H9 (cell line): Measurements from ENCODE around the gene CCNL1. TPM values are rescaled to one million over a fixed set of nuclear protein-coding genes. Genes with fewer than 3 reads are reported as not detected.

Source experiments
- DNase-seq: peaks from one replicate; pipeline ENCODE4 v3.0.0-alpha.2; 2017
- H2AFZ ChIP-seq: one replicate; pipeline ENCODE4 v1.6.1; 2013; ENCODE audit warnings: mild to moderate bottlenecking, low read length, control low read depth, moderate library complexity
- H2AK5ac ChIP-seq: 2 replicates; pipeline ENCODE4 v1.6.1; 2013; ENCODE audit warnings: low read length, control low read depth, mixed read lengths; ENCODE audit not compliant: insufficient read length
- H2BK120ac ChIP-seq: one replicate; pipeline ENCODE4 v1.6.1; 2013; ENCODE audit warnings: low read depth, mild to moderate bottlenecking, low read length, control low read depth, inconsistent platforms; ENCODE audit not compliant: poor library complexity, severe bottlenecking
- H2BK12ac ChIP-seq: 2 replicates; pipeline ENCODE4 v1.6.1; 2013; ENCODE audit warnings: low read length, control low read depth, mixed read lengths, low read depth; ENCODE audit not compliant: insufficient read length
- H2BK15ac ChIP-seq: 2 replicates; pipeline ENCODE4 v1.6.1; 2013; ENCODE audit warnings: low read depth, low read length, control low read depth
- H2BK20ac ChIP-seq: one replicate; pipeline ENCODE4 v1.6.1; 2013; ENCODE audit warnings: low read depth, mild to moderate bottlenecking, low read length, control low read depth, inconsistent platforms; ENCODE audit not compliant: poor library complexity, severe bottlenecking
- H2BK5ac ChIP-seq: 2 replicates; pipeline ENCODE4 v1.6.1; 2013; ENCODE audit warnings: low read length, control low read depth, mixed read lengths; ENCODE audit not compliant: insufficient read length
- H3K14ac ChIP-seq: 2 replicates; pipeline ENCODE4 v1.6.1; 2013; ENCODE audit warnings: low read length, control low read depth; ENCODE audit not compliant: insufficient read depth
- H3K18ac ChIP-seq: 2 replicates; pipeline ENCODE4 v1.6.1; 2013; ENCODE audit warnings: low read depth, mild to moderate bottlenecking, mixed read lengths, low read length, control low read depth; ENCODE audit not compliant: insufficient read length
- H3K23ac ChIP-seq: 2 replicates; pipeline ENCODE4 v1.6.1; 2013; ENCODE audit warnings: low read length, control low read depth, mixed read lengths, low read depth; ENCODE audit not compliant: insufficient read length
- H3K23me2 ChIP-seq: 2 replicates; pipeline ENCODE4 v1.6.1; 2013; ENCODE audit warnings: low read depth, mild to moderate bottlenecking, mixed read lengths, low read length, control low read depth; ENCODE audit not compliant: insufficient read length, poor library complexity, severe bottlenecking
- H3K27ac ChIP-seq: 2 replicates; pipeline ENCODE4 v1.5.1; 2013; ENCODE audit warnings: low read length, control low read depth, mixed read lengths, low read depth; ENCODE audit not compliant: insufficient read length
- H3K27me3 ChIP-seq: 2 replicates; pipeline ENCODE4 v1.6.1; 2013; ENCODE audit warnings: low read length, control low read depth, inconsistent platforms; ENCODE audit not compliant: insufficient read depth
- H3K4ac ChIP-seq: 2 replicates; pipeline ENCODE4 v1.6.1; 2013; ENCODE audit warnings: low read depth, mild to moderate bottlenecking, control low read depth, inconsistent platforms, low read length, moderate library complexity
- H3K4me1 ChIP-seq: 2 replicates; pipeline ENCODE4 v1.6.1; 2013; ENCODE audit warnings: low read length, control low read depth, inconsistent platforms; ENCODE audit not compliant: insufficient read depth
- H3K4me2 ChIP-seq: 2 replicates; pipeline ENCODE4 v1.6.1; 2013; ENCODE audit warnings: low read length, control low read depth, mixed read lengths; ENCODE audit not compliant: insufficient read length, insufficient read depth
- H3K56ac ChIP-seq: 2 replicates; pipeline ENCODE4 v1.6.1; 2013; ENCODE audit warnings: low read depth, mild to moderate bottlenecking, mixed read lengths, low read length, control low read depth; ENCODE audit not compliant: insufficient read length
- H3K79me1 ChIP-seq: 2 replicates; pipeline ENCODE4 v1.6.1; 2013; ENCODE audit warnings: low read depth, mild to moderate bottlenecking, moderate library complexity, low read length, control low read depth, inconsistent platforms; ENCODE audit not compliant: insufficient read depth, poor library complexity, severe bottlenecking
- H3K79me2 ChIP-seq: 2 replicates; pipeline ENCODE4 v1.6.1; 2013; ENCODE audit warnings: low read length, control low read depth, inconsistent platforms; ENCODE audit not compliant: insufficient read depth
- H3K9ac ChIP-seq: 2 replicates; pipeline ENCODE4 v1.6.1; 2013; ENCODE audit warnings: low read length, control low read depth, mixed read lengths; ENCODE audit not compliant: insufficient read length; ENCODE audit errors: extremely low read depth
- H3K9me3 ChIP-seq: one replicate; pipeline ENCODE4 v1.6.1; 2013; ENCODE audit warnings: low read depth, low read length, inconsistent platforms; ENCODE audit not compliant: control insufficient read depth
- H3T11ph ChIP-seq: one replicate; pipeline ENCODE4 v1.6.1; 2013; ENCODE audit warnings: mild to moderate bottlenecking, low read length, control low read depth, inconsistent platforms
- H4K20me1 ChIP-seq: one replicate; pipeline ENCODE4 v1.6.1; 2013; ENCODE audit not compliant: control insufficient read depth, insufficient read length, insufficient read depth
- H4K5ac ChIP-seq: 2 replicates; pipeline ENCODE4 v1.6.1; 2013; ENCODE audit warnings: low read depth, mild to moderate bottlenecking, mixed read lengths, low read length, control low read depth; ENCODE audit not compliant: insufficient read length
- H4K8ac ChIP-seq: replicated peaks from 2 replicates; pipeline ENCODE4 v1.6.1; 2013; ENCODE audit warnings: low read length, control low read depth, mixed read lengths, low read depth; ENCODE audit not compliant: insufficient read length
- H4K91ac ChIP-seq: 2 replicates; pipeline ENCODE4 v1.6.1; 2013; ENCODE audit warnings: low read depth, mild to moderate bottlenecking, moderate library complexity, mixed read lengths, low read length, control low read depth; ENCODE audit not compliant: insufficient read length
- H3K27ac Mint-ChIP-seq, 3 experiments: 2 replicates in 2 of 3; 3 replicates in 1 of 3; pipeline ENCODE4 v1.8.0; 2020 to 2021; ENCODE audit warnings: mixed read lengths in 3 of 3, mild to moderate bottlenecking in 1 of 3, moderate library complexity in 1 of 3
- H3K27me3 Mint-ChIP-seq: 2 replicates; pipeline ENCODE4 v1.8.0; 2021; ENCODE audit warnings: low read depth, mild to moderate bottlenecking, moderate library complexity, mixed read lengths
- H3K36me3 Mint-ChIP-seq, 3 experiments: 2 replicates in 2 of 3; 3 replicates in 1 of 3; pipeline ENCODE4 v1.8.0; 2020 to 2021; ENCODE audit warnings: low read depth in 3 of 3, mixed read lengths in 3 of 3; ENCODE audit not compliant: insufficient read depth in 1 of 3
- H3K4me1 Mint-ChIP-seq, 2 experiments: 2 replicates each; pipeline ENCODE4 v1.8.0; 2020; ENCODE audit warnings: mixed read lengths in 2 of 2
- H3K4me3 Mint-ChIP-seq, 2 experiments: 2 replicates in 1 of 2; 3 replicates in 1 of 2; pipeline ENCODE4 v1.8.0; 2020 to 2021; ENCODE audit warnings: mild to moderate bottlenecking in 2 of 2, mixed read lengths in 2 of 2, moderate library complexity in 1 of 2
- H3K9me3 Mint-ChIP-seq, 2 experiments: 2 replicates in 1 of 2; 3 replicates in 1 of 2; pipeline ENCODE4 v1.8.0; 2020; ENCODE audit warnings: mild to moderate bottlenecking in 2 of 2, mixed read lengths in 2 of 2, moderate library complexity in 1 of 2
- CTCF ChIP-seq: fragments of 200-600 bp; sonication (generic); conservative IDR thresholded peaks from 3 replicates; pipeline ENCODE4 v1.8.0; 2021; ENCODE audit warnings: antibody characterized with exemption, mild to moderate bottlenecking
- WGBS: extraction: QIAGEN DNeasy Blood & Tissue Kit; methylation state at CpG from one replicate; pipeline ENCODE4 v1.1.7; 2013; ENCODE audit warnings: missing lambda C conversion rate, low lambda C conversion rate, mixed read lengths; ENCODE audit not compliant: insufficient read length; ENCODE audit errors: extremely low coverage; 5-methylcytosine and 5-hydroxymethylcytosine counted together
- total RNA-seq: library from RNA; stranded (reverse); gene quantifications from 2 replicates; pipeline ENCODE4 v1.2.1, GENCODE V29; 2021

Gene CCNL1
- total RNA-seq, 1 experiment from 2014 or later, result 103 TPM

DNA sequence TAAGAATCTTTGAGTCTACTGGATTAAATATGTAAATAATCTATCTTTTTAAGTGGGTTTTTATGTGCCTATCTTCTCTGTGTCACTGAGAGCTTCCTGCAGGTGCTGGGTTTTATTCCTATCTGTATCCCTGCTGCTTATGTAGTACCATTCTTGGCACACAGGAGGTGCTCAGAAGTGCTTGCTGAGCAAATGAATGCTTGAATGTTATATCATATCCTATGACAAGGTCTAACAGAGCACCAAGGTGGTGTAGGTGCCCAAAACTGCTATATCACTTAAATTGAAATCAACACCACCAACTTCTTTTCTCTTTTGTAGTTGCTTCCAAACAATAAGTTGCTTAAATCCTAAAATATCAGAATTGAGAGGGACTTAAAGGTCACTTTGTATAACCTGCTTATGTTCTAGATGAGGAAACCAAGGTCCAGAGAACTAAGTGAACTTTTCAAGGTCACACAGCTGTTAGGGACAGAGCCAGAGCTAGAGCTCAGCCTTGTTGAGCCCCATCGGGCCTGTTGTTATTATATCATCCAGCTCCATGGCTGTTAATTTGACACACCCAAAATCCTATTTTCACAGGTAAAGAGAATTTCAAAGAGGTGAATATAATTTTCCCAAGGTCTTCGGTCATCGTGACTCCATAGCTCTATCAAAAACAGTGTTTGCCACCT, 46.0 kb downstream of the CCNL1 start:
- H3K4me2 ChIP-seq, result no peak overlapping the region
- H4K91ac ChIP-seq, result no peak overlapping the region
- H3K56ac ChIP-seq, result no peak overlapping the region
- no peaks in the 10 kb centered on the region for H3K79me2 ChIP-seq
- Mint-ChIP-seq H3K27ac (no peak overlapping the region), H3K4me3 (no peak overlapping the region), H3K27me3 (no peaks in the 10 kb centered on the region; the same call in 1 of the 2 replicates), H3K9me3 (no peaks in the 10 kb centered on the region), H3K36me3 (no peaks in the 10 kb centered on the region), H3K4me1 (peaks cover 15 to 39% of the 10 kb centered on the region in 2 experiments)
- H3K23ac ChIP-seq, result no peak overlapping the region
- no peak overlapping the region for H3K9ac ChIP-seq
- no peak overlapping the region for H3K27ac ChIP-seq
- no peak overlapping the region for H2BK5ac ChIP-seq
- H2BK120ac ChIP-seq, result no peak overlapping the region
- no peak overlapping the region for H3T11ph ChIP-seq
- no CpG with 5 or more reads among the region's 3 CpGs for WGBS
- no peak overlapping the region for H2AK5ac ChIP-seq
- no peaks in the 10 kb centered on the region for H3K23me2 ChIP-seq
- TF ChIP-seq CTCF, result peak; percentile 57
- H2BK12ac ChIP-seq, result no peak overlapping the region
- H4K20me1 ChIP-seq, result no peaks in the 10 kb centered on the region
- H3K18ac ChIP-seq, result no peak overlapping the region
- no peak overlapping the region for H2AFZ ChIP-seq
- no peak overlapping the region for H3K14ac ChIP-seq
- DNase-seq, result no peak
- no peaks in the 10 kb centered on the region for H3K27me3 ChIP-seq
- H4K8ac ChIP-seq, result no peak overlapping the region
- H2BK15ac ChIP-seq, result no peak overlapping the region
- H3K4me1 ChIP-seq, result no peaks in the 10 kb centered on the region
- H2BK20ac ChIP-seq, result no peak overlapping the region
- no peak overlapping the region for H4K5ac ChIP-seq
- no peak overlapping the region for H3K4ac ChIP-seq
- no peaks in the 10 kb centered on the region for H3K79me1 ChIP-seq
- H3K9me3 ChIP-seq, result no peaks in the 10 kb centered on the region
